RWPE2 (cell line): Measurements from ENCODE around the gene RAPH1.

Experiments used
- ATAC-seq: fragments of 200-7000 bp; cut with Tn5 transposase; 3 replicates; pipeline ENCODE4 v1.9.1; 2021; ENCODE audit warnings: low read depth
- DNase-seq: peaks from one replicate; pipeline ENCODE4 v3.0.0-alpha.2; 2020; ENCODE audit warnings: low spot score
- H3K27ac ChIP-seq: fragments of 450-650 bp; 2 replicates; pipeline ENCODE4 v1.5.1; 2017; ENCODE audit warnings: mild to moderate bottlenecking; ENCODE audit not compliant: poor library complexity, severe bottlenecking
- H3K27me3 ChIP-seq: fragments of 250-450 bp; sonication (Bioruptor Pico); 2 replicates; pipeline ENCODE4 v1.5.1; 2021; ENCODE audit warnings: mild to moderate bottlenecking, moderate library complexity; ENCODE audit not compliant: insufficient read depth, poor library complexity, severe bottlenecking
- H3K36me3 ChIP-seq: fragments of 250-450 bp; sonication (Bioruptor Pico); 2 replicates; pipeline ENCODE4 v1.5.1; 2020; ENCODE audit warnings: low read depth, mild to moderate bottlenecking, moderate library complexity
- H3K4me1 ChIP-seq: fragments of 250-450 bp; sonication (Bioruptor Pico); 2 replicates; pipeline ENCODE4 v1.5.1; 2021; ENCODE audit warnings: mild to moderate bottlenecking, moderate library complexity; ENCODE audit not compliant: insufficient read depth, poor library complexity, severe bottlenecking
- H3K4me3 ChIP-seq: fragments of 250-450 bp; sonication (Bioruptor Pico); 2 replicates; pipeline ENCODE4 v1.5.1; 2021; ENCODE audit warnings: mild to moderate bottlenecking, moderate library complexity; ENCODE audit not compliant: severe bottlenecking
- H3K9me3 ChIP-seq: fragments of 250-450 bp; sonication (Bioruptor Pico); 2 replicates; pipeline ENCODE4 v1.5.1; 2021; ENCODE audit warnings: mild to moderate bottlenecking, moderate library complexity; ENCODE audit not compliant: severe bottlenecking
- TF ChIP-seq, protein P1 (sequence below): fragments of 450-650 bp; IDR thresholded peaks from one replicate; pipeline ENCODE4 v1.5.1; 2017; ENCODE audit warnings: mild to moderate bottlenecking, moderate library complexity; ENCODE audit not compliant: poor library complexity, severe bottlenecking

RAPH1 gene

DNA sequence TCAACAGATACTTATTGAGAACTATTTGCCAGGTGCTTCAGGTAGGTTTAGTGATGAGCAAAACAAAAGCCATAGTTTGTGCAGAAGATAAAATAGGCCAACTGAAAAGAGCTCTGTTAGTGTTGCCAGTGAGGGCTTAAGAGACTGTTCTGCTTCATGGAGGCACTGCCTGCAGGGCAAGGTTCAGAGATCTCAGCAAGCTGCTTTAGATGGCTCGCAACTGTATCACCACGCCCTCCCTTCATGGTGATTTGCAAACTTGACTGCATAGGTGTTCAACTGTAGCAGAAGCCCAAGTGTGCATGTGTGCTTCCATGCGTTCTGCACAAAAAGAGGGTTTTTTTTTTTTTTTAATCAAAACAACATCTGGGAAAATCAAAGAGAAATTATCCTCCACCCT is 84.5 kb downstream of the RAPH1 start:
- Histone ChIP-seq H3K27me3 (no peaks in the 10 kb centered on the region), H3K9me3 (no peaks in the 10 kb centered on the region), H3K27ac (peak overlapping the region; percentile 42), H3K4me3 (no peak overlapping the region), H3K36me3 (peaks cover 89% of the 10 kb centered on the region), H3K4me1 (peaks cover 21% of the 10 kb centered on the region)
- DNase-seq (no peak), ATAC-seq (no peak)
- TF ChIP-seq, protein P1, sequence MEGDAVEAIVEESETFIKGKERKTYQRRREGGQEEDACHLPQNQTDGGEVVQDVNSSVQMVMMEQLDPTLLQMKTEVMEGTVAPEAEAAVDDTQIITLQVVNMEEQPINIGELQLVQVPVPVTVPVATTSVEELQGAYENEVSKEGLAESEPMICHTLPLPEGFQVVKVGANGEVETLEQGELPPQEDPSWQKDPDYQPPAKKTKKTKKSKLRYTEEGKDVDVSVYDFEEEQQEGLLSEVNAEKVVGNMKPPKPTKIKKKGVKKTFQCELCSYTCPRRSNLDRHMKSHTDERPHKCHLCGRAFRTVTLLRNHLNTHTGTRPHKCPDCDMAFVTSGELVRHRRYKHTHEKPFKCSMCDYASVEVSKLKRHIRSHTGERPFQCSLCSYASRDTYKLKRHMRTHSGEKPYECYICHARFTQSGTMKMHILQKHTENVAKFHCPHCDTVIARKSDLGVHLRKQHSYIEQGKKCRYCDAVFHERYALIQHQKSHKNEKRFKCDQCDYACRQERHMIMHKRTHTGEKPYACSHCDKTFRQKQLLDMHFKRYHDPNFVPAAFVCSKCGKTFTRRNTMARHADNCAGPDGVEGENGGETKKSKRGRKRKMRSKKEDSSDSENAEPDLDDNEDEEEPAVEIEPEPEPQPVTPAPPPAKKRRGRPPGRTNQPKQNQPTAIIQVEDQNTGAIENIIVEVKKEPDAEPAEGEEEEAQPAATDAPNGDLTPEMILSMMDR: no peak

DNA sequence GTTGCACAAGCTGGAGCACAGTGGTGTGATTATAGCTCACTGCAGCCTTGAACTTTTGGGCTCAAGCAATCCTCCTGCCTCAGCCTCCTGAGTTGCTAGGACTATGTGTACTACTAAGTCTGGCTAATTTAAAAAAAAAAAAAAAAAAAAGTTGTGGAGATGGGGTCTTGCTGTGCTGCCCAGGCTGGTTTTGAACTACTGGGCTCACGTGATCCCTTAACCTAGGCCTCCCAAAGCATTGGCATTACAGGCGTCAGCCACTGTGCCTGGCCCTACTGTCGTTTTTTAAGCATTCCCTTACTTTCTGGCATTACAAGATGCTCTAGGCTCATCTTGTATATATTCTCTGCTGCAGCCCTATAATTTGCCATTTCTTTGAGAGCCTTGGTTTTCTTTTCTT is 88.3 kb downstream of the RAPH1 start:
- no peaks in the 10 kb centered on the region for H3K9me3 ChIP-seq
- H3K4me1 ChIP-seq: peaks cover 17% of the 10 kb centered on the region
- peaks cover 83% of the 10 kb centered on the region for H3K36me3 ChIP-seq
- H3K27ac ChIP-seq: no peak overlapping the region
- no peaks in the 10 kb centered on the region for H3K27me3 ChIP-seq
- TF ChIP-seq, protein P1: no peak
- no peak for DNase-seq
- H3K4me3 ChIP-seq: no peak overlapping the region
- no peak for ATAC-seq

DNA sequence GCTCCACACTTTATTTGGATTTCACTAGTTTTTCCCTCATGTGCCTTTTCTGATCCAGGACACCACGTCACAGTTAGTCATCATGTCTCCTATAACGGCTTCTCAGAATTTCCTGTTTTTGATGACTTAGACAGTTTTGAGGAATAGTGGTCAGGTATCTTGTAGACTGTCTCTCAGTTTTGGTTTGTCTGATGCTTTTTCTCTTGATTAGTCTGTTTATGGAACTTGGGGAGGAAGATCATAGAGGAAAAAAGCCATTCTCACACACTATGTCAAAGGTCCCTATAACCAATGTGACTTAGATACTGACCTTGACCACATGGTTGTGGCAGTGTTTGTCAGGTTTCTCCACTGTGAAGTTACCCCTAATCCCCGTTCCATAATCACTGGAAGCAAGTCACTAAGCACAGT is 89.0 kb downstream of the RAPH1 start:
- TF ChIP-seq, protein P1: no peak
- Histone ChIP-seq H3K9me3 (no peaks in the 10 kb centered on the region), H3K4me1 (peaks cover 10% of the 10 kb centered on the region), H3K27me3 (no peaks in the 10 kb centered on the region), H3K4me3 (no peak overlapping the region), H3K27ac (peak overlapping the region; percentile 34), H3K36me3 (peaks cover 80% of the 10 kb centered on the region)
- no peak for DNase-seq
- peak; percentile 84 for ATAC-seq

DNA sequence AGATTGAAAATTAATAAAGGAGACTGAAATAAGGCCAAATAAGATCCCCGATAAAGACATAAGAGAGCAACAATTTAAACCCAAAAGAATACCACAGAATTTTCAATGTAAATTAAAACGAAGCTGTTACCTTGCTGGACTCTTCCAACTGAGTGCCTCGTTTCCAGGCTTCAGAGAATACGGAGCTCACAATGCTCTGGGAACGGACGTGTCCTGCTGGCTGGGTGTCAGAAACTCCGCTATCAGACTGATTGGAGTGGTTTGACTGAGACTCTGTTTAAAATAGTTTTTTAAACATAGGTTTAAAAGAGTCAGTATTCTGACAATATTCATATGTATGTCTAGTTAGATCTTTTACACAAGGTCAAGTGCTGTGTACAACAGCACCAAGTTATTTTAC is 90.4 kb downstream of the RAPH1 start:
- Histone ChIP-seq H3K4me1 (peaks cover 8% of the 10 kb centered on the region), H3K27me3 (no peaks in the 10 kb centered on the region), H3K9me3 (no peaks in the 10 kb centered on the region), H3K27ac (no peak overlapping the region), H3K4me3 (no peak overlapping the region), H3K36me3 (peaks cover 72% of the 10 kb centered on the region)
- DNase-seq: no peak
- no peak for ATAC-seq
- TF ChIP-seq, protein P1: no peak

DNA sequence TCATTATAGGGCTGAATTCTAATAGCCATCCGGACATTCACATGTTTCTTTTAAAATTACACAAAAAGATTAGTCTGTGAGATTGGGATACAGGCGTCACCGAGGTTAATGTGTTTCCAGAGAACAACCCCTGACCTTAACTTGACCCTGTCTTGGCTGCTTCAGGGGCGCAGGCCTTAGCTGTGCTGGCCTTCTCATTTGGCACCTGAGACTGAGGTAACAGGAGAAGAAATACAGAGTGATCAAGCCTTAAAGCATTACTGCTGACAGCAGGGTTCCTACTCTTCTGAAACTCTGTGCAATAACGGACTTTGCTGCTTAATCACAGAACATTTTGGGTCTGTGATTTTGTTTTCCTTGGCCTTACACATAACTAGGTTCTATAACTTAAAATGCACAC is 92.6 kb downstream of the RAPH1 start:
- no peaks in the 10 kb centered on the region for H3K27me3 ChIP-seq
- DNase-seq (no peak), ATAC-seq (no peak)
- H3K36me3 ChIP-seq: peaks cover 71% of the 10 kb centered on the region
- no peak overlapping the region for H3K4me3 ChIP-seq
- peaks cover 8% of the 10 kb centered on the region for H3K4me1 ChIP-seq
- TF ChIP-seq, protein P1: no peak
- no peaks in the 10 kb centered on the region for H3K9me3 ChIP-seq
- no peak overlapping the region for H3K27ac ChIP-seq
